ENCODE measurements around the gene DGKQ. TPM values are rescaled to one million over a fixed set of nuclear protein-coding genes. Genes with fewer than 3 reads are reported as not detected.

The DGKQ gene
- total RNA-seq, 1 experiment from 2014 or later = 22.0 TPM

DNA sequence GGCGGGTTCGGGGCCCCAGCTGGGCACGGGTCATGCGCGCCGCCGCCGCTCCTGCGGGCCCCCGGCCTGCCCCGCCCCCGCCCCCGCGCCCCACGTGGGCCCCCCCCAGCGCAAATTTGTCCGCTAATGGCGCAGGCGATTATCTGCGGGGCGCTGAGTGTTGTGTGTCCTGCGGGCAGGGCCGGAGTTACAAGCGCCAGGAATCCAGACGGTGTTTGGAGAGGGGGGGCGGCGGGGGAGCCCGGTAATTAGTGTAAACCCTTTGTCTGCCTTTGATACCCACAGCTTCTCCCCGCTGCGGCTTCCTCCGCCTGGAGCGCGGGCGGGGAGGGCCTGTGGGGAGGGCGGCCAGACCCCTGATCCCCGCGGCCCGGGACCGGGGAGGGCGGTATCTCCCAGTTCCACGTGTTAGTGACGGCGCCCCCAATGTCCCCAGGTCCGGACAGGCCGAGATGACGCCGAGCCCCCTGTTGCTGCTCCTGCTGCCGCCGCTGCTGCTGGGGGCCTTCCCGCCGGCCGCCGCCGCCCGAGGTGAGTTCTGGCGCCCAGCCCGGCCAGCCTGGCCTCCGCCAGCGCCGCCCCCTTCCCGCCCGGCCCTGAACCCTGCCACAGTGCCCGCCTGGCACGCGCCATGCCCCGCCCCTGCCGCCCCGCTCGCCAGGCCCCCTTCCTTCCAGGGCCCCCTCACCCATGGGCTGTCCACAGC, 38.8 kb upstream of the DGKQ start:
- DNase-seq (ENCODE audit: low read depth, low spot score) = no peak
- no peaks in the 10 kb centered on the region for H3K27me3 ChIP-seq (ENCODE audit: insufficient read depth, low read length)
- H3K4me1 ChIP-seq (ENCODE audit: control insufficient read depth in 1 of 2, insufficient read depth in 2 of 2, low read length in 2 of 2) = peaks cover 20 to 29% of the 10 kb centered on the region in 2 experiments
- H3K36me3 ChIP-seq (ENCODE audit: control insufficient read depth in 1 of 2, insufficient read depth in 2 of 2, low read length in 2 of 2) = peaks cover 3 to 4% of the 10 kb centered on the region in 2 experiments; a peak in 2 of 4 replicates
- ChIA-PET POLR2A (no interaction called here), CTCF (no interaction called here), RAD21 (ENCODE audit: low non-redundant PET in 1 of 2, low total read pairs in 2 of 2, uncharacterized antibody in 2 of 2, unreplicated experiment in 2 of 2) (interaction anchor here in 1 of 2 experiments (0.7 kb wide), 1 partner anchor 27 kb away, joined by 4 read pairs; no protein-coding TSS in a partner anchor)
- intact Hi-C loops (cut with micrococcal nuclease) = loop anchor here (5.0 kb wide), 1 partner anchor 275 kb away; the partner anchor contains the start of gene MAEA
- H3K4me2 ChIP-seq (ENCODE audit: low read length) = peak overlapping the region; percentile 89
- peak overlapping the region; percentile 80 for H3K27ac ChIP-seq (ENCODE audit: low read depth, low read length)
- no peak overlapping the region for H2AFZ ChIP-seq (ENCODE audit: low read depth, low read length, poor library complexity, severe bottlenecking)
- no peaks in the 10 kb centered on the region for H3K9me3 ChIP-seq (ENCODE audit: control insufficient read depth in 1 of 2, insufficient read depth in 1 of 2, low read depth in 1 of 2, low read length in 2 of 2)
- peak; percentile 39 for ATAC-seq
- TF ChIP-seq POLR2AphosphoS5 (IDR thresholded peaks at IDR 0.05; ENCODE audit: low read depth, low read length) = peak; percentile 39; the same call in 1 of the 2 replicates
- no peak for TF ChIP-seq EZH2 (IDR thresholded peaks at IDR 0.05)
- TF ChIP-seq ZFX (IDR thresholded peaks at IDR 0.05) = peak; percentile 26; the same call in 1 of the 2 replicates
- peak; percentile 48 for TF ChIP-seq TCF7L2 (IDR thresholded peaks at IDR 0.05; ENCODE audit: borderline replicate concordance, extremely low read depth, insufficient read depth, insufficient read length)
- TF ChIP-seq, protein P1, sequence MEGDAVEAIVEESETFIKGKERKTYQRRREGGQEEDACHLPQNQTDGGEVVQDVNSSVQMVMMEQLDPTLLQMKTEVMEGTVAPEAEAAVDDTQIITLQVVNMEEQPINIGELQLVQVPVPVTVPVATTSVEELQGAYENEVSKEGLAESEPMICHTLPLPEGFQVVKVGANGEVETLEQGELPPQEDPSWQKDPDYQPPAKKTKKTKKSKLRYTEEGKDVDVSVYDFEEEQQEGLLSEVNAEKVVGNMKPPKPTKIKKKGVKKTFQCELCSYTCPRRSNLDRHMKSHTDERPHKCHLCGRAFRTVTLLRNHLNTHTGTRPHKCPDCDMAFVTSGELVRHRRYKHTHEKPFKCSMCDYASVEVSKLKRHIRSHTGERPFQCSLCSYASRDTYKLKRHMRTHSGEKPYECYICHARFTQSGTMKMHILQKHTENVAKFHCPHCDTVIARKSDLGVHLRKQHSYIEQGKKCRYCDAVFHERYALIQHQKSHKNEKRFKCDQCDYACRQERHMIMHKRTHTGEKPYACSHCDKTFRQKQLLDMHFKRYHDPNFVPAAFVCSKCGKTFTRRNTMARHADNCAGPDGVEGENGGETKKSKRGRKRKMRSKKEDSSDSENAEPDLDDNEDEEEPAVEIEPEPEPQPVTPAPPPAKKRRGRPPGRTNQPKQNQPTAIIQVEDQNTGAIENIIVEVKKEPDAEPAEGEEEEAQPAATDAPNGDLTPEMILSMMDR (IDR thresholded peaks at IDR 0.05 in 2 of 3, conservative IDR thresholded peaks at IDR 0.05 in 1 of 3; ENCODE audit: borderline replicate concordance in 1 of 3, insufficient read depth in 1 of 3, low read depth in 2 of 3, low read length in 2 of 3) = no peak
- peak overlapping the region; percentile 86 for H3K9ac ChIP-seq (ENCODE audit: low read length)
- peaks cover 12% of the 10 kb centered on the region; the same call in 1 of the 2 replicates for H3K79me2 ChIP-seq (ENCODE audit: insufficient read depth, low read length)
- no TSS peak for BruUV-seq (replicated peaks)
- H4K20me1 ChIP-seq (ENCODE audit: insufficient read depth) = no peaks in the 10 kb centered on the region
- no peaks in the 10 kb centered on the region for H3K9me2 ChIP-seq (ENCODE audit: insufficient read depth)
- peak overlapping the region; percentile 70 to 75 for H3K4me3 ChIP-seq (replicated peaks in 1 of 2; ENCODE audit: low read depth in 1 of 2, low read length in 2 of 2)
